ENCODE results near the gene CDK4.

The CDK4 gene

GRCh38 chr12:57720606-57721595 lies 31.2 kb downstream of the CDK4 start:
- TF ChIP-seq ZFX (IDR thresholded peaks at IDR 0.05) (no peak), CTCF (conservative IDR thresholded peaks at IDR 0.05) (no peak)
- no peak overlapping the region for H3K27ac ChIP-seq

GRCh38 chr12:57719777-57720605 lies 32.1 kb downstream of the CDK4 start:
- no peak for TF ChIP-seq ZFX (IDR thresholded peaks at IDR 0.05)
- no peak for TF ChIP-seq CTCF (conservative IDR thresholded peaks at IDR 0.05)
- H3K27ac ChIP-seq, result no peak overlapping the region

- no peak overlapping the region for H3K27ac ChIP-seq
- no peak for TF ChIP-seq CTCF (conservative IDR thresholded peaks at IDR 0.05)
- no peak for TF ChIP-seq ZFX (IDR thresholded peaks at IDR 0.05)
Measured at GRCh38 chr12:57718641-57719528, 33.2 kb downstream of the CDK4 start.

- H3K27ac ChIP-seq, result no peak overlapping the region
- TF ChIP-seq CTCF (conservative IDR thresholded peaks at IDR 0.05), result no peak
Measured at GRCh38 chr12:57717846-57718640, 34.1 kb downstream of the CDK4 start.

GRCh38 chr12:57717131-57717530 lies 35.0 kb downstream of the CDK4 start:
- TF ChIP-seq ZFX (IDR thresholded peaks at IDR 0.05), result no peak
- TF ChIP-seq CTCF (conservative IDR thresholded peaks at IDR 0.05), result no peak

GRCh38 chr12:57716305-57716704 lies 35.8 kb downstream of the CDK4 start:
- TF ChIP-seq CTCF (conservative IDR thresholded peaks at IDR 0.05) (no peak), ZFX (IDR thresholded peaks at IDR 0.05) (no peak)
- H3K27ac ChIP-seq, result no peak overlapping the region

More at GRCh38 chr12:57717131-57717530, 35.0 kb downstream of the CDK4 start:
- no peak overlapping the region for H3K27ac ChIP-seq

Measured in C4-2B (cell line).